ENCODE measurements around the gene FAM72C.
"Not testable (repeated sequence)": the region's sequence is repeated elsewhere in the genome, so short reads cannot be mapped to it uniquely, and the experiment has no call there.

The FAM72C gene

DNA sequence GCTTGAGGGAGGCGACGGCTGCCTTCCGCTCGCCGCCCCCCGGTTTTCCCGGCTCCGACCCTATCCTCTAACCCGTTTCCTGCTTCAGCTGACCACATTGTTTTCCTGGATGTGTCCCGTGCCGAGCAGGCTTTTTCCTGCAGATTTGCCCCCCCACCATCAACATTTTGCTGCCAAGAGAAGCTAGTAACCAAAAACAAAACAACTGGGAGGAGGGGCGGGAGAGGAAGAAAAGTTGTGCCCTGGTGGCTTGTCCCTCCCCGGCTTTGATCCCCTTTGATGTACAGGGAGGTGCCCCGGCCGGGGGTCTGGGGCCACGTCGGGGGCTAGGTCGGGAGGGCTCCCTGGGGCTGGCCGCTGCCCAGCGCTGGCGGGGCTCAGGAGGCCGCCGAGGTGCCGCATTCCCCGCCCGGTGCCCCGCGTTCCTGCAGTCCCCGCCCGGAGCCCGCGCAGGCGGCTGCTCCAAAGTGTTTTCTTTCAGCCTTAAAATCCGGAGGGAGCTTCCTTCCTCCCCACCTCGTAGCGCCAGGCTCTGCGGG is 2.2 kb upstream of the FAM72C start:
- not testable (repeated sequence) for H3K9ac ChIP-seq (ENCODE audit: low read depth, low read length); H3K9me3 ChIP-seq (ENCODE audit: control insufficient read depth, insufficient read depth, low read length); H3K27ac ChIP-seq (ENCODE audit: low read depth, low read length); H3K4me3 ChIP-seq (ENCODE audit: low read depth, low read length); H3K4me1 ChIP-seq (ENCODE audit: control insufficient read depth, insufficient read depth, low read length); H3K36me3 ChIP-seq (ENCODE audit: control insufficient read depth, insufficient read depth, low read length); H3K27me3 ChIP-seq (ENCODE audit: control insufficient read depth, insufficient read depth, low read length)

DNA sequence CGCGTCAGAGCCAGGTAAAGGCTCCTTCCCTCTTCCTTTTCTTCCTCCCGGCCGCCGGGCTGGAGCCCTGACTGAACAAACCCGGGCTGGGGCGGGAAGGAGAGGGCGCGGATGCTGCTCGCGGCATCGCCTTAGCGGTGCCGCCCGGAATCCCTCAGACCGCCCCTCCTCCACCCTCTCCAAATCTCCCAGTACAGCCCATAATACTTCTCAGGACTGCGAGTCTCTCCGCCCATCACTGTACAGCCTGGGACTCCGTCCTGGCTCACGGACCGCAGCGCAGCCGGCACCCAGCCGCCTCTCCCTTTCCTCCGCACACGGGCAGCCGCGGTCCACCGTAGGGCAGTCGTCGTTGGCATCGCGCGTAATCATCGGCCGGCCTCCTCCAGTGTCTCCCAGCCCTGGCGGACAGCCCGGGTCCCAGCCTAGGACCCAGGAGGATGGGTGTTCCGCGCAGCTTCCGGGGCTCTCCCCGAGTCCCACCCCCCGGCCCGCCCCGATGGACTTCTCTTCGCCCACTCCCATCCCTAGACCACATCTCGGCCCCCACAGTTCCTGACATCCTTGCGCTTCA is 1.1 kb upstream of the FAM72C start:
- not testable (repeated sequence) for H3K27ac ChIP-seq (ENCODE audit: low read depth, low read length); H3K27me3 ChIP-seq (ENCODE audit: control insufficient read depth, insufficient read depth, low read length); H3K36me3 ChIP-seq (ENCODE audit: control insufficient read depth, insufficient read depth, low read length); H3K4me3 ChIP-seq (ENCODE audit: low read depth, low read length); H3K9me3 ChIP-seq (ENCODE audit: control insufficient read depth, insufficient read depth, low read length); H3K9ac ChIP-seq (ENCODE audit: low read depth, low read length); H3K4me1 ChIP-seq (ENCODE audit: control insufficient read depth, insufficient read depth, low read length)

DNA sequence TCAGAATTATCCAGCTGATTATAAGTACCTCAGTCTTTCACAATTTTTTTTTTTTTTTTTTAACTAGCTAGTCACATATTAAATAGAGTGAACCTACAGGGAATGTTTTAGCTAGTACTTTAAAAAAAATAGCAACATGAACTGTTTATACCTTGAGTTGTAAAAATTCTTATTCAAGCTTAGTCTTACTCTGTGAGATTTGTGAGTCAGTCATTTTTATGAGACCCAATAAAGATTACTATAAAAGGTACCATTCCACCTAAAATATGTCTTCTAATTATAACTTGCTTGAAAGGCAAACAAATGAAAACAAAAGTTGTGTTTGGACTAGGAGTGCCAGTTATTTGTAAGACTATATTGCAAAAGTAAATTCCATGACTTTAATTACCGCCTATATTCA is 5.9 kb downstream of the FAM72C start:
- H3K9me3 ChIP-seq (ENCODE audit: control insufficient read depth, insufficient read depth, low read length); H3K36me3 ChIP-seq (ENCODE audit: control insufficient read depth, insufficient read depth, low read length); H3K27ac ChIP-seq (ENCODE audit: low read depth, low read length); H3K4me3 ChIP-seq (ENCODE audit: low read depth, low read length); H3K4me1 ChIP-seq (ENCODE audit: control insufficient read depth, insufficient read depth, low read length); H3K9ac ChIP-seq (ENCODE audit: low read depth, low read length); H3K27me3 ChIP-seq (ENCODE audit: control insufficient read depth, insufficient read depth, low read length): not testable (repeated sequence)

DNA sequence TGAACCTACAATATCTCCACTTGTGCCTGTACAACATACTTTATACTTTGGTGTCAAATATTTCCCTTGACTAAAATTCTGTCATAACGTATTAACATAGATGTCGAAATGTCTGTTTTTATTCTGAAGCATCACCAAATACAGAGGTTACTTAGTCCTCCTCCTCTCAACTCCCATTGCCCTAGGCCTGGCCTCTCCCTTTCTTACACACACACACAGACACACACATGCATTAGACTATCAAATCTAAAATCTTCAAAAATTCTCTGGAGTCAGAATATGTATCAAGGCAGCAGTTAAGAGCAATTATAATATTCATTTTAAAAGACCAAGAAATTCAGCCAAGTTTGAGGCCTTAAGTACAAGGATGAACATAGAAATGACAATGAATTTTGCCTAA is 7.5 kb downstream of the FAM72C start:
- not testable (repeated sequence) for H3K27me3 ChIP-seq (ENCODE audit: control insufficient read depth, insufficient read depth, low read length); H3K27ac ChIP-seq (ENCODE audit: low read depth, low read length); H3K36me3 ChIP-seq (ENCODE audit: control insufficient read depth, insufficient read depth, low read length); H3K9ac ChIP-seq (ENCODE audit: low read depth, low read length); H3K4me3 ChIP-seq (ENCODE audit: low read depth, low read length); H3K9me3 ChIP-seq (ENCODE audit: control insufficient read depth, insufficient read depth, low read length); H3K4me1 ChIP-seq (ENCODE audit: control insufficient read depth, insufficient read depth, low read length)

DNA sequence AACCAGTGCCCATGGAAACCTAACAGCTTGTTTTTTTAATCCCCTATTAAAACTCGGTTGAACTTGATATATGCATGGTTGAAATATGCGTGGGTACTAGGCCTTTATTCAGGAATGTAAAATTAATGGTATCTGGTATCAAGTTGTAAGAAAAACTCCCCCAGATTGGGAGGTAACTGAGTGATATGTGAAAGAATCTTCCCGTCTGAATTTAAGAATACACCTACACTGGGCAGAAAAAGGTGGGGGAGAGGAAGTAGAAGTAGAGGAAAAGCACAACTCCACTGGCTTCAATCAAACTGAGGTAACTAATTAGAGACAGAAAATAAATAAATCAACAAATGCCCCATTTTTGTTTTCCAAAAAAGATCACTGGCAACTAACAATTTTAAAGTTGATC is 15.9 kb downstream of the FAM72C start:
- not testable (repeated sequence) for H3K4me3 ChIP-seq (ENCODE audit: low read depth, low read length); H3K9me3 ChIP-seq (ENCODE audit: control insufficient read depth, insufficient read depth, low read length); H3K36me3 ChIP-seq (ENCODE audit: control insufficient read depth, insufficient read depth, low read length); H3K27me3 ChIP-seq (ENCODE audit: control insufficient read depth, insufficient read depth, low read length); H3K27ac ChIP-seq (ENCODE audit: low read depth, low read length); H3K9ac ChIP-seq (ENCODE audit: low read depth, low read length); H3K4me1 ChIP-seq (ENCODE audit: control insufficient read depth, insufficient read depth, low read length)

DNA sequence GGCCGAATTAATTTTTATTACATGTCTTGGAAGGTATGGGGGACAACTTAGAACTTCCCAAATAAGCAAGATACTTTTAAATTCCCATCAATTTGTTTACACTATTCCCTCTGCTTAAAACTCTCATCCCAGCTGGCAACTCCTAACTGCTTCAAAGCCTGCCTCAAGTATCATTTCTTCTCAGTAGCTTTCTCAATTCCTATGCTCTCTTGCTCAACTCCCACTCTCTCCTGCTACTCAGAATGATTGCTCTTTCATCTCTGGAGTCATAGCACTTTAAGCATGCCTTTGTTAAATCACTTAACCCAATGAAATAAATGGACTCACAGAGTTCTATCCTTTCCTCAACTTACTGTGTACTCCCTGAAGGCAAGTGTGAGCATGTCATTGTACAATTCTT is 18.9 kb downstream of the FAM72C start:
- H3K27ac ChIP-seq (ENCODE audit: low read depth, low read length); H3K27me3 ChIP-seq (ENCODE audit: control insufficient read depth, insufficient read depth, low read length); H3K4me1 ChIP-seq (ENCODE audit: control insufficient read depth, insufficient read depth, low read length); H3K9ac ChIP-seq (ENCODE audit: low read depth, low read length); H3K9me3 ChIP-seq (ENCODE audit: control insufficient read depth, insufficient read depth, low read length); H3K4me3 ChIP-seq (ENCODE audit: low read depth, low read length); H3K36me3 ChIP-seq (ENCODE audit: control insufficient read depth, insufficient read depth, low read length): not testable (repeated sequence)

DNA sequence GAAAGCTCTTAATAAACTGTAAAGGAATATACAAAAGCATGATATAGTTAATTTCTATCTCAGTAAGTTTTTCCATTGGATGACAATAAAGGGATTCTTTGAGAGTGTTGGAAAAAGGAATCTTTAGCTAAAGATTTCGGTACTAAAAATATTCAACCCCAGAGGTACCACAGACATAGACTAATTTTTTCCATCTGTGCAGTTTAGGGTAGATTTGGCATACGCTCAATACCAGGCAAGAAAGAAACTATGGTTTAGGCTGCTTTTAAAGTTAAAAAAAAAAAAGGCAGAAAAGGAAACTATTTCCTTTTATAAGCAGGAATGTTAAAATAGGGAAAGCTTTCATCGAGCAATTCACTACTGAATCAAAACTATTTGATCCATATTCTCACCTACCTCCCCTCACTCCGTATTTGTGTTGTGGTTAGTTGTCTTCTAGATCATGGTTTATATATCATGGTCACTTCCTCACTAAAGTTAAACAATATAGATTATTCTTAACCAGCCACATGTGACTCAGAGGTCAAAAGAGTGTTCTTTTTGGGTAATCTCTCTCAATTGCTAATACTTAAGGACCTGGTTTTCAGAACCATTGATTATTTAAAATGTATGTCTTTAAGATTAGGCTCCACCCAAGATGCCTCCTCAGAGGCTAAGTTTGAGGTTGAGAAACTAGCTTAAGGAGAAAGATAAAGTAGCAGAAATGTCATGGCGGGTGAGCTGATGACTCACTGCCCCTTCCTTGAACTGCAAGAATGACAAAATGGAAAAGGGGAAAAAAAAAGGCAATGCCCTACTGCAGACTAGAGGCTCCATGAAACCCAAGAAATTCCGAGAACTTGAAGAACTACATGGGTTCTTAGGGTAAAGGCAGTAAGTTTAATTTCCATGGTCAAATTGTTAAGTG is 20.0 kb downstream of the FAM72C start:
- not testable (repeated sequence) for H3K4me1 ChIP-seq (ENCODE audit: control insufficient read depth, insufficient read depth, low read length); H3K27ac ChIP-seq (ENCODE audit: low read depth, low read length); H3K9me3 ChIP-seq (ENCODE audit: control insufficient read depth, insufficient read depth, low read length); H3K9ac ChIP-seq (ENCODE audit: low read depth, low read length); H3K36me3 ChIP-seq (ENCODE audit: control insufficient read depth, insufficient read depth, low read length); H3K27me3 ChIP-seq (ENCODE audit: control insufficient read depth, insufficient read depth, low read length); H3K4me3 ChIP-seq (ENCODE audit: low read depth, low read length)

DNA sequence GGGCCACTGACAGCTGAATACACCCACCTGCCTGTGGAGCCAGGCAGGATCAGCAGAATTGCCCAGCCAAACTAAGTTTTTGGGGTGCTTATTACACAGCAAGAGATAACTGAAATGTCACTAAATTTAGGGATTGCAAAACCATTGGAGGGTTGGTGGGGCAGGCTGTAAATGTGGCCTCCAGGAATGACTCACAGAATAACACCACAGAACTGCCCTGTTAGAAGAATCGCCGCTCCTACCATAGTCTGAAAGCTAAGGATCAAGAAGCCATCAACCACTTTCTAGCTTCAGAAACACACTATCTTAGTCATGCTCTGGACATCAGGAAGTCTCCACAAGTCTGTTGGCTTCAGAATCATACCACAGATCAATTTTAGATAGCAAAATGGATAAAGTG is 24.0 kb downstream of the FAM72C start:
- not testable (repeated sequence) for H3K4me3 ChIP-seq (ENCODE audit: low read depth, low read length); H3K27ac ChIP-seq (ENCODE audit: low read depth, low read length); H3K4me1 ChIP-seq (ENCODE audit: control insufficient read depth, insufficient read depth, low read length); H3K27me3 ChIP-seq (ENCODE audit: control insufficient read depth, insufficient read depth, low read length); H3K9ac ChIP-seq (ENCODE audit: low read depth, low read length); H3K36me3 ChIP-seq (ENCODE audit: control insufficient read depth, insufficient read depth, low read length); H3K9me3 ChIP-seq (ENCODE audit: control insufficient read depth, insufficient read depth, low read length)

DNA sequence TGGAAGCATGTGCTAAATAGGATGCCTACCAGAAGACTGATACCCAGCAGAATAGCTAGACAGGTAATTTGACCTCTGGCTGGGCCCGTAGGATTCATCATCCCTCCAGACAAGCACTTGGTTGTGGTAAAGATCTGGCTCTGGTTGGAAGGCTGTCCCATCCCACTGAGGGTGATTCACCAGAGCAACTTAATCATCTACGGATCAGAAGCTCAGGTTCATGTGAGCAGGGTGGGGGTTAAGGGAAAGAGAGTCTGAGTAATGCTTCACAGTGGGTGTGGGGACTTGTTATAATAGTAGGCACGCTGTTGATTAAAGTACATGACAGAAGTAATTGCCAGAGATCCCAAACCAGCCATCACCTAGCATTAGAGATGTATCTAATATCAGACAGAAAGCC is 26.5 kb downstream of the FAM72C start:
- H3K27me3 ChIP-seq (ENCODE audit: control insufficient read depth, insufficient read depth, low read length); H3K27ac ChIP-seq (ENCODE audit: low read depth, low read length); H3K9me3 ChIP-seq (ENCODE audit: control insufficient read depth, insufficient read depth, low read length); H3K4me1 ChIP-seq (ENCODE audit: control insufficient read depth, insufficient read depth, low read length); H3K4me3 ChIP-seq (ENCODE audit: low read depth, low read length); H3K36me3 ChIP-seq (ENCODE audit: control insufficient read depth, insufficient read depth, low read length); H3K9ac ChIP-seq (ENCODE audit: low read depth, low read length): not testable (repeated sequence)

DNA sequence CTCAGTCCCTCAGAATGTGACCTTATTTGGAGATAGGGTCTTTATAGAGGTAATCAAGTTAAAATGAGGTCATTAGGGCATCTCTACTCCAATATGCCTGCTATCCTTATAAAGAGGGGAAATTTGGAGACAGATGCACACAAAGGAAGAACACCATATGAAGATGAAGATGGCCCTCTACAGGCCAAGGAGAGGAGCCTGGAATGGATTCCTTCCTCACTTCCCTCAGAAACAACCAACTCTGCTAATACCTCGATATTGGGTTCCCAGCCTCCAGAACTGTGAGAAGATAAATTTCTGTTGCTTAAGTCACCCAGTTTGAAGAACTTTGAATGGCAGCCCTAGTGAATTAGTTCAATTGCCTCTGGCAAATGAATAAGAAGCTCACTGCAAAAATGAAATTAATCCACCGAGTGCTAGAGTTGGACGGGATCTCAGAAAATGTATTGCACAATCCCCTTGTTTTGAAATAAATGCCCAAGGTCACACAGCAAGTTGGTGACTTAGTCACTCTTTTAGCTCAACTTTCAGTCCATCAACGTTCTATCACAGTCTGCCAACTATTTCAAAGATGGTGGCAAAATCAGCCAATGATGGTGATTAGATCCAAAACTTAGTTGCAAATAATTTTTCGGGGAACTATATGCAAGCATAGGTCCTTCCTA is 27.1 kb downstream of the FAM72C start:
- not testable (repeated sequence) for H3K27me3 ChIP-seq (ENCODE audit: control insufficient read depth, insufficient read depth, low read length); H3K27ac ChIP-seq (ENCODE audit: low read depth, low read length); H3K9me3 ChIP-seq (ENCODE audit: control insufficient read depth, insufficient read depth, low read length); H3K36me3 ChIP-seq (ENCODE audit: control insufficient read depth, insufficient read depth, low read length); H3K4me1 ChIP-seq (ENCODE audit: control insufficient read depth, insufficient read depth, low read length); H3K9ac ChIP-seq (ENCODE audit: low read depth, low read length); H3K4me3 ChIP-seq (ENCODE audit: low read depth, low read length)

DNA sequence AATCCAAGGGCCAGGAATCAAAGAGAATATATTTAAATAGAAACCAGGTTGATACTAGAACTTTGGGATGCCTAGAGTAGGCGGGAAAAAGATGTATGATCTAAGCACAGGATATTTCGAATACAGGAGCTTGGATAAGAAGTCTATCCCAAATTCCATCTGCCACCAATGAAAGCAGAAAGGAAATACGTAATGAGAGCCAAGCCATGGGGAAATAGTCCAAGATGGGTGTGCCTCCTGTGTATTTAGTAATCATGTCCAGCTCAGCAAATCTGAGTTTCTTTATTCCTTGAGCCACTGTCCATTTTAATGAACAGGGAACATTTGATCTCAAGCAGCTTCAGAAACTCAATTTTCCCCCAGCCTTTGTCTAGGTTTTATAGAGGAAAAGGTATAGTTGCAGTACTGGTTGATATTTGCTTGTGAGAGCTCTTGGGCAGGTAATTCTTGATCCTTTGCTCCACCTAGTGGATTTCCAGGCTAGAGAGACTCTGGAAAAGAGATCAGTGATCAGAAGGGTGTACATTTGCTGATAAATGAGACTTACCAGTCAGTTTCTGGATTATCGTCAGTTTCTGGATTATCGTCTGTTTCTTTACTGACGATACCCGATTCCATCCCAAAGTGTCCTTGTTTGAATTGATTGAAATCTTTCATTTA is 28.3 kb downstream of the FAM72C start:
- H3K36me3 ChIP-seq (ENCODE audit: control insufficient read depth, insufficient read depth, low read length); H3K4me3 ChIP-seq (ENCODE audit: low read depth, low read length); H3K4me1 ChIP-seq (ENCODE audit: control insufficient read depth, insufficient read depth, low read length); H3K27me3 ChIP-seq (ENCODE audit: control insufficient read depth, insufficient read depth, low read length); H3K9ac ChIP-seq (ENCODE audit: low read depth, low read length); H3K27ac ChIP-seq (ENCODE audit: low read depth, low read length); H3K9me3 ChIP-seq (ENCODE audit: control insufficient read depth, insufficient read depth, low read length): not testable (repeated sequence)
